Stimulated activated CD4-positive, alpha-beta T cell treated with anti-CD3 and anti-CD28 coated beads, TNF-alpha, amount 100 ng/mL, for 48 hours (primary cell): ENCODE measurements around the gene POGK.

ENCODE experiments used
- DNase-seq, 3 donors: peaks; one replicate each; pipeline ENCODE4 v3.0.0-alpha.2; 2020; ENCODE audit warnings: low read depth in 3 of 3

Gene POGK

DNA sequence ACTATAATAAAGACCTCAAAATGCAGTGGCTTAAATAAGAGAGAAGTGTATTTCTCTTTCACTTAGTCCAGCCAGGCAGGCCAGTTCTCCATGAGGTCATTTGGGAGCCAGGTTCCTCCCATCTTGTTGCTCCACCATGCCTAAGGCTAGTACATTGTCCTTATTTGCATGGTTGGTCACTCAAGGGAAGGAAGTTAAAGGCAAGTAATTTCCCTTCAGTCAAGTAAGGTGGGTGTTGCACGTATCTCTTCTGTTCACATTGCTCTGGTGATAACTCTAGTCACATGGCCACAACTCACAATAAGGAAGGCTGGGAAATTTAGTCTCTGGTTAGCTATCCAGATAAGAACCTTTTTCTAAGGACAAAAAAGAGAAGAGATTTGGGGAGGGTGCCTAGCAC lies 64.0 kb downstream of the POGK start:
- no peak for DNase-seq

DNA sequence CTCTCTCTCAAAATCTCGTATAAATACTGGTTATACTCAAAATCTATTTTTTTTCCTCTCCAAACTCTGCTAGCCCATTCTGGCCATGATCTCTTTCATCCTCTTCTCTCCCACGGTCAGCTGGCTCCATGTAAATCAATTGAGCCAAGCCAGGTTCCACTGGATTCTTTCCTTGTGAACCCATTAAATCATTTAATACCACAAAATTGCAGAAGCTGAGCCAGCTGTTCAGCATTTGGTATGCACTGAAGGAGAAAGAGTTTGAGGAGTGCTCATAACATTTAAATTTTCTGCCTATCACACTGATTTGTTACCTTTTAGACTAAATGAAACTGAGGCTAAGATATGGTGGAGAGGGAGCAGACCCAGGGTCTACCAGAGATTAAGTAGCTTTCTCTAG lies 65.9 kb downstream of the POGK start:
- DNase-seq = no peak

DNA sequence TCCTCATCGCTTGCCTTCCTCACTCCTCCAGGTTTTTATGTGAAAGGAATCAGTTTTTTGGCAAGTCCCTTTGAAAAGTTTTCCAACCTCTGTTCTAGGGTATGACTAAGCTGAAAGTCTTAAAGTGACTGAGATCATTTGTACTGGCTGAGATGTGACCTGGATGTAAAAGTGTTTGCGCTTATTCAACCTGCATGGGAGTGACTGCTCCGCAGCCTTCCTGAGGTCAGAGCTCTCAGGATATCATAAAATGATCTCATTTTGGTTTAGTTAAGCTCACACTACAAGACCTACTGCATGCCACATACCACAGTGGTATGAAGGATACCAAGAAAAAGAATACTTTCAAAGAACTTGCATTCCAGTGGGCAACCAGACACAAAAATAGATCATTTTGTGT lies 66.6 kb downstream of the POGK start:
- DNase-seq = no peak
